Measurements from ENCODE around the gene RPP14. TPM values are rescaled to one million over a fixed set of nuclear protein-coding genes. Genes with fewer than 3 reads are reported as not detected.

RPP14 gene
- polyA plus RNA-seq, 3 donors: 3.4 to 11.7 (median 7.3) TPM

- WGBS, 3 donors: 57 to 84% (median 63%) methylated on average over 5 of the region's 5 CpGs
- no peak overlapping the region for H3K27ac ChIP-seq (ENCODE audit: low read depth, low read length)
These were observed 36.6 kb downstream of the RPP14 start for GRCh38 chr3:58342676-58343075.

GRCh38 chr3:58345457-58345856 lies 39.4 kb downstream of the RPP14 start:
- no peak overlapping the region for H3K27ac ChIP-seq (ENCODE audit: low read depth, low read length)
- WGBS, 3 donors: 94 to 97% (median 95%) methylated on average over 4 of the region's 4 CpGs

GRCh38 chr3:58346368-58346767 lies 40.3 kb downstream of the RPP14 start:
- no peak overlapping the region for H3K27ac ChIP-seq (ENCODE audit: low read depth, low read length)
- WGBS, 3 donors: 82 to 100% (median 95%) methylated on average over 2 of the region's 2 CpGs

- 89 to 97% (median 96%) methylated on average over 7 of the region's 7 CpGs for WGBS, 3 donors
- no peak overlapping the region for H3K27ac ChIP-seq (ENCODE audit: low read depth, low read length)
These were observed 41.9 kb downstream of the RPP14 start for GRCh38 chr3:58347984-58348383.

- WGBS, 3 donors: 65 to 67% (median 66%) methylated on average over 7 of the region's 7 CpGs
- no peak overlapping the region for H3K27ac ChIP-seq (ENCODE audit: low read depth, low read length)
These were observed 44.0 kb downstream of the RPP14 start for GRCh38 chr3:58349792-58350626.

- no peak overlapping the region for H3K27ac ChIP-seq (ENCODE audit: low read depth, low read length)
- 71 to 91% (median 91%) methylated on average over 2 of the region's 2 CpGs for WGBS, 3 donors
These were observed 44.6 kb downstream of the RPP14 start for GRCh38 chr3:58350627-58351013.

GRCh38 chr3:58351920-58352319 lies 45.9 kb downstream of the RPP14 start:
- no peak overlapping the region for H3K27ac ChIP-seq (ENCODE audit: low read depth, low read length)
- WGBS, 3 donors: 57 to 79% (median 62%) methylated on average over 3 of the region's 3 CpGs

GRCh38 chr3:58352626-58353025 lies 46.6 kb downstream of the RPP14 start:
- no peak overlapping the region for H3K27ac ChIP-seq (ENCODE audit: low read depth, low read length)
- 82 to 91% (median 90%) methylated on average over 6 of the region's 6 CpGs for WGBS, 3 donors

GRCh38 chr3:58353722-58354553 lies 47.9 kb downstream of the RPP14 start:
- 66 to 90% (median 74%) methylated on average over 8 of the region's 8 CpGs for WGBS, 3 donors
- no peak overlapping the region for H3K27ac ChIP-seq (ENCODE audit: low read depth, low read length)

GRCh38 chr3:58355179-58355578 lies 49.1 kb downstream of the RPP14 start:
- no peak overlapping the region for H3K27ac ChIP-seq (ENCODE audit: low read depth, low read length)
- 63 to 88% (median 67%) methylated on average over 8 of the region's 8 CpGs for WGBS, 3 donors

- 35 to 52% (median 36%) methylated on average over 4 of the region's 4 CpGs for WGBS, 3 donors
- H3K27ac ChIP-seq (ENCODE audit: low read depth, low read length): no peak overlapping the region
These were observed 50.0 kb downstream of the RPP14 start for GRCh38 chr3:58356054-58356453.

- no peak overlapping the region for H3K27ac ChIP-seq (ENCODE audit: low read depth, low read length)
- WGBS, 3 donors: 94 to 97% (median 96%) methylated on average over 3 of the region's 3 CpGs
These were observed 51.4 kb downstream of the RPP14 start for GRCh38 chr3:58357402-58357801.

GRCh38 chr3:58358092-58358491 lies 52.0 kb downstream of the RPP14 start:
- 92 to 98% (median 95%) methylated on average over 3 of the region's 3 CpGs for WGBS, 3 donors

GRCh38 chr3:58358808-58359207 lies 52.8 kb downstream of the RPP14 start:
- 86 to 89% (median 89%) methylated on average over 4 of the region's 4 CpGs for WGBS, 3 donors
- no peak overlapping the region for H3K27ac ChIP-seq (ENCODE audit: low read depth, low read length)

More at GRCh38 chr3:58358092-58358491, 52.0 kb downstream of the RPP14 start:
- no peak overlapping the region for H3K27ac ChIP-seq (ENCODE audit: low read depth, low read length)

GRCh38 chr3:58359621-58360020 lies 53.6 kb downstream of the RPP14 start:
- no peak overlapping the region for H3K27ac ChIP-seq (ENCODE audit: low read depth, low read length)
- 93 to 98% (median 96%) methylated on average over 4 of the region's 4 CpGs for WGBS, 3 donors

- H3K27ac ChIP-seq (ENCODE audit: low read depth, low read length): no peak overlapping the region
These were observed 55.8 kb downstream of the RPP14 start for GRCh38 chr3:58361866-58362265.

- H3K27ac ChIP-seq (ENCODE audit: low read depth, low read length): no peak overlapping the region
- 41 to 88% (median 55%) methylated on average over 1 of the region's 1 CpG for WGBS, 3 donors
These were observed 60.7 kb downstream of the RPP14 start for GRCh38 chr3:58366699-58367098.

- WGBS, 3 donors: 33 to 92% (median 81%) methylated on average over 1 of the region's 1 CpG
- H3K27ac ChIP-seq (ENCODE audit: low read depth, low read length): no peak overlapping the region
These were observed 63.0 kb downstream of the RPP14 start for GRCh38 chr3:58369038-58369437.

All from adipose tissue (tissue), 3 donors.